ENCODE results near the gene CAPN15.

- TF ChIP-seq, protein P1, sequence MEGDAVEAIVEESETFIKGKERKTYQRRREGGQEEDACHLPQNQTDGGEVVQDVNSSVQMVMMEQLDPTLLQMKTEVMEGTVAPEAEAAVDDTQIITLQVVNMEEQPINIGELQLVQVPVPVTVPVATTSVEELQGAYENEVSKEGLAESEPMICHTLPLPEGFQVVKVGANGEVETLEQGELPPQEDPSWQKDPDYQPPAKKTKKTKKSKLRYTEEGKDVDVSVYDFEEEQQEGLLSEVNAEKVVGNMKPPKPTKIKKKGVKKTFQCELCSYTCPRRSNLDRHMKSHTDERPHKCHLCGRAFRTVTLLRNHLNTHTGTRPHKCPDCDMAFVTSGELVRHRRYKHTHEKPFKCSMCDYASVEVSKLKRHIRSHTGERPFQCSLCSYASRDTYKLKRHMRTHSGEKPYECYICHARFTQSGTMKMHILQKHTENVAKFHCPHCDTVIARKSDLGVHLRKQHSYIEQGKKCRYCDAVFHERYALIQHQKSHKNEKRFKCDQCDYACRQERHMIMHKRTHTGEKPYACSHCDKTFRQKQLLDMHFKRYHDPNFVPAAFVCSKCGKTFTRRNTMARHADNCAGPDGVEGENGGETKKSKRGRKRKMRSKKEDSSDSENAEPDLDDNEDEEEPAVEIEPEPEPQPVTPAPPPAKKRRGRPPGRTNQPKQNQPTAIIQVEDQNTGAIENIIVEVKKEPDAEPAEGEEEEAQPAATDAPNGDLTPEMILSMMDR (conservative IDR thresholded peaks at IDR 0.05; ENCODE audit: low read length), result no peak
- no peak for TF ChIP-seq EZH2phosphoT487 (IDR thresholded peaks at IDR 0.05; ENCODE audit: borderline replicate concordance)
Measured at GRCh38 chr16:559411-560203, 32.1 kb downstream of the CAPN15 start.

Data from Loucy (cell line).